Hepatocyte (in vitro differentiated cells): ENCODE results near the gene SCOC. TPM values are rescaled to one million over a fixed set of nuclear protein-coding genes. Genes with fewer than 3 reads are reported as not detected.
A peak's percentile ranks its signal among the peaks of the same experiment; 100 is the strongest.

ENCODE experiments used
- DNase-seq: peaks from one replicate; pipeline ENCODE4 v3.0.0-alpha.2; 2016; ENCODE audit warnings: low spot score
- H2AFZ ChIP-seq: fragments of 200-600 bp; sonication (generic); 2 replicates; pipeline ENCODE4 v1.6.0; 2016; ENCODE audit warnings: antibody characterized with exemption, mild to moderate bottlenecking
- H3K27ac ChIP-seq: fragments of 200-600 bp; sonication (generic); 2 replicates; pipeline ENCODE4 v1.5.1; 2016; ENCODE audit warnings: mild to moderate bottlenecking
- H3K27me3 ChIP-seq: fragments of 200-600 bp; sonication (generic); 2 replicates; pipeline ENCODE4 v1.6.1; 2016
- H3K36me3 ChIP-seq: fragments of 200-600 bp; sonication (generic); replicated peaks from 2 replicates; pipeline ENCODE4 v1.5.1; 2016; ENCODE audit warnings: low read depth; ENCODE audit not compliant: insufficient read depth
- H3K4me1 ChIP-seq: fragments of 200-600 bp; sonication (generic); 2 replicates; pipeline ENCODE4 v1.5.1; 2016; ENCODE audit warnings: mild to moderate bottlenecking, moderate library complexity; ENCODE audit not compliant: insufficient read depth
- H3K4me2 ChIP-seq: fragments of 200-600 bp; sonication (generic); 2 replicates; pipeline ENCODE4 v1.6.0; 2016
- H3K4me3 ChIP-seq: fragments of 200-600 bp; sonication (generic); 2 replicates; pipeline ENCODE4 v1.5.1; 2016; ENCODE audit warnings: mild to moderate bottlenecking
- H3K79me2 ChIP-seq: fragments of 200-600 bp; sonication (generic); 2 replicates; pipeline ENCODE4 v1.6.0; 2017; ENCODE audit warnings: mild to moderate bottlenecking
- H3K9me2 ChIP-seq: fragments of 200-600 bp; sonication (generic); replicated peaks from 2 replicates; pipeline ENCODE4 v1.6.0; 2017; ENCODE audit warnings: mild to moderate bottlenecking; ENCODE audit not compliant: insufficient read depth
- H3K9me3 ChIP-seq: fragments of 200-600 bp; sonication (generic); 2 replicates; pipeline ENCODE4 v1.5.1; 2016; ENCODE audit warnings: low read depth, mild to moderate bottlenecking
- H4K20me1 ChIP-seq: fragments of 200-600 bp; sonication (generic); 2 replicates; pipeline ENCODE4 v1.6.0; 2016; ENCODE audit warnings: mild to moderate bottlenecking; ENCODE audit not compliant: insufficient read depth, poor library complexity, severe bottlenecking
- CTCF ChIP-seq: fragments of 200-600 bp; sonication (generic); IDR thresholded peaks from 2 replicates; pipeline ENCODE4 v1.5.1; 2016; ENCODE audit warnings: antibody characterized with exemption, mild to moderate bottlenecking; ENCODE audit not compliant: poor library complexity
- EZH2 ChIP-seq: fragments of 200-600 bp; sonication (generic); IDR thresholded peaks from 2 replicates; pipeline ENCODE4 v1.6.1; 2016; ENCODE audit warnings: antibody characterized with exemption, mild to moderate bottlenecking, borderline replicate concordance
- EZH2phosphoT487 ChIP-seq: fragments of 200-600 bp; sonication (generic); IDR thresholded peaks from one replicate; pipeline ENCODE4 v1.6.1; 2018; ENCODE audit warnings: antibody characterized with exemption, mild to moderate bottlenecking, low read depth, moderate library complexity; ENCODE audit not compliant: unreplicated experiment, severe bottlenecking
- WGBS: methylation state at CpG from one replicate; pipeline ENCODE4 v1.1.6; 2016; ENCODE audit warnings: low lambda C conversion rate; ENCODE audit errors: missing lambda C conversion rate; 5-methylcytosine and 5-hydroxymethylcytosine counted together
- polyA plus RNA-seq: library from polyadenylated mRNA; unstranded; fragments of >200 nt; fragmentation: Nextera tagmentation; extraction: Ambion mirVana; gene quantifications from 2 replicates; pipeline ENCODE4 v1.2.1, GENCODE V29; 2016
- total RNA-seq: library from RNA; depleted of rRNA; stranded (reverse); fragments of >200 nt; gene quantifications from 2 replicates; pipeline ENCODE4 v1.2.3, GENCODE V29; 2014

The SCOC gene
- total and polyA plus RNA-seq, 2 experiments from 2014 or later = 79.6 to 136 TPM

GRCh38 chr4:140349816-140350215 is 23.6 kb upstream of the SCOC start:
- H3K4me3 ChIP-seq = no peak overlapping the region
- no peaks in the 10 kb centered on the region for H3K36me3 ChIP-seq
- no peak for DNase-seq
- no peaks in the 10 kb centered on the region for H3K9me3 ChIP-seq
- no peak overlapping the region for H3K4me2 ChIP-seq
- H3K27ac ChIP-seq = no peak overlapping the region
- H4K20me1 ChIP-seq = no peaks in the 10 kb centered on the region
- H2AFZ ChIP-seq = no peak overlapping the region
- H3K27me3 ChIP-seq = no peaks in the 10 kb centered on the region
- no peaks in the 10 kb centered on the region for H3K4me1 ChIP-seq
- no peaks in the 10 kb centered on the region for H3K9me2 ChIP-seq
- TF ChIP-seq EZH2phosphoT487 = no peak
- TF ChIP-seq EZH2 = no peak
- TF ChIP-seq CTCF = no peak
- WGBS = 70% methylated on average over 2 of the region's 2 CpGs
- peaks cover 8% of the 10 kb centered on the region for H3K79me2 ChIP-seq

GRCh38 chr4:140351093-140352075 is 22.1 kb upstream of the SCOC start:
- Histone ChIP-seq H3K4me1 (no peaks in the 10 kb centered on the region), H4K20me1 (no peaks in the 10 kb centered on the region), H3K27ac (no peak overlapping the region), H3K4me3 (no peak overlapping the region), H3K27me3 (no peaks in the 10 kb centered on the region), H2AFZ (no peak overlapping the region), H3K9me3 (no peaks in the 10 kb centered on the region), H3K9me2 (no peaks in the 10 kb centered on the region), H3K4me2 (no peak overlapping the region), H3K79me2 (peaks cover 7% of the 10 kb centered on the region), H3K36me3 (no peaks in the 10 kb centered on the region)
- TF ChIP-seq CTCF (no peak), EZH2phosphoT487 (no peak), EZH2 (no peak)
- DNase-seq = no peak
- 93% methylated on average over 28 of the region's 28 CpGs for WGBS

- no peaks in the 10 kb centered on the region for H3K4me1 ChIP-seq
- H3K4me2 ChIP-seq = peak overlapping the region; percentile 3
- 50% methylated on average over 6 of the region's 6 CpGs for WGBS
- H3K36me3 ChIP-seq = no peaks in the 10 kb centered on the region
- TF ChIP-seq EZH2phosphoT487 (no peak), CTCF (no peak), EZH2 (no peak)
- no peaks in the 10 kb centered on the region for H4K20me1 ChIP-seq
- H3K27ac ChIP-seq = no peak overlapping the region
- no peak overlapping the region for H2AFZ ChIP-seq
- no peak for DNase-seq
- H3K79me2 ChIP-seq = peaks cover 2% of the 10 kb centered on the region
- H3K9me2 ChIP-seq = no peaks in the 10 kb centered on the region
- H3K4me3 ChIP-seq = no peak overlapping the region
- no peaks in the 10 kb centered on the region for H3K27me3 ChIP-seq
- no peaks in the 10 kb centered on the region for H3K9me3 ChIP-seq
Observed at GRCh38 chr4:140353786-140354185, 19.7 kb upstream of the SCOC start.
